ENCODE data around the gene SAMD1. TPM values are rescaled to one million over a fixed set of nuclear protein-coding genes. Genes with fewer than 3 reads are reported as not detected.

Gene SAMD1
- total RNA-seq, 1 experiment from 2014 or later = 47.1 TPM

DNA sequence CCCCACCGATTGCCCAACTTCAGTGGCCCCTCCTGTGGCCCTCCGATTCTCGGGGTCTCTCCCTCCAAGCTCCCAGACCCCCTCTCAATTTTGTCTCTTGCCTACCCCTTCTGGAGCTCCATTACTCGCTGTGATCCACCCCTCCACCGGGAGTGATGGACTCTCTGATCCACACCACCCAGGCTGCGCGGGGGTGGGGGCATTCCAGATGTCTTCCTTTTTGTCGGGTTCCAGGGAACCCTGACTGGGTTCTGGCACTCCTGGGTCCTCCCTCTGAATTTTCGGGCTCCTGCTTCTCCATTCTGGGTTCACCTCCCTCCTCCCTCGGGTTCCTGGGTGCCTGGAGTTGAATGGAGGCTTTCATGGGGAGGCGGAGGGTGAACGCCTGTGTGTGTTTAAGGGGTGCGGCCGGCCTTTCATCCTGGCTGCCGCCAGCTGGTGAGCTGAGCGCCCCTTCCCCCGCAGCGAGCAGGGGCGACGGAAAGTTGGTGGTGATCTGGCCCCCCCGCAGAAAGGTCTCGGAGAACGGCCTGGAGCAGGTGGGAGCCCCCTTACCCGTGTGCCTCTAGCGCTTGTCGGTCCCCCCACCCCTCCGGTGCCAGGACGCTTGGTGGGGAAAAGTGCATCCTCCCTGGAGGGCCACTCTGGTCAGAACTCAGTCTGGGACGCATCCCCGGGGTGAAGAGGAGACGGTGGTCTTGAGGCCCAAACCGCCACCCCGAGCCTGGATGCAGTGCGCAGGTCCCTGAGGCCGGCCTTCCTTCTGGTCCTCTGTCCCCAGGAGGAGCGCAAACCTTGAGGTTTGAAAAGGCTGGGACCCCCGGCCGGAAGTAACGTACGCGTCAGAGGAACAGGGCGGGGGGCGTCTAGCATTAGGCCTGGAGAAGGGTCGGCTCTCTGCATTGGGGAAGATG is 16.4 kb downstream of the SAMD1 start:
- Histone ChIP-seq H3K4me1 (no peaks in the 10 kb centered on the region), H3K36me3 (ENCODE audit: control insufficient read depth, insufficient read depth, low read length) (no peaks in the 10 kb centered on the region), H3K9me3 (no peaks in the 10 kb centered on the region), H3K4me3 (ENCODE audit: low read depth, low read length) (peak overlapping the region; percentile 84), H3K27me3 (replicated peaks; ENCODE audit: control insufficient read depth, insufficient read depth, low read length) (no peaks in the 10 kb centered on the region)
- Mint-ChIP-seq H3K4me3 (ENCODE audit: unreplicated experiment) (peak overlapping the region; percentile 100), H3K9me3 (ENCODE audit: unreplicated experiment) (no peaks in the 10 kb centered on the region), H3K27me3 (ENCODE audit: insufficient read depth, unreplicated experiment) (no peaks in the 10 kb centered on the region), H3K27ac (ENCODE audit: unreplicated experiment) (peak overlapping the region; percentile 97), H3K36me3 (ENCODE audit: insufficient read depth, unreplicated experiment) (peaks cover 12% of the 10 kb centered on the region), H3K4me1 (ENCODE audit: low read depth, unreplicated experiment) (no peaks in the 10 kb centered on the region)
- BruUV-seq (replicated peaks) = TSS peak; percentile 37
- intact Hi-C loops (cut with micrococcal nuclease; ENCODE audit: unreplicated experiment) = loop anchor here (5.0 to 10.0 kb wide), 2 partner anchors 63 to 99 kb away; partner anchors contain the start of gene ASF1B
- DNase-seq = peak in 1 of 2 experiments; percentile 33
- ChIA-PET CTCF (interaction anchor here (0.6 to 1.5 kb wide), 8 partner anchors 9 to 212 kb away, joined by 3 to 7 read pairs (median 3); partner anchors contain the start of gene ASF1B), POLR2A (interaction anchor here (0.8 kb wide), 1 partner anchor 62 kb away, joined by 5 read pairs; the partner anchor contains the start of gene ASF1B)
- TF ChIP-seq, protein P1, sequence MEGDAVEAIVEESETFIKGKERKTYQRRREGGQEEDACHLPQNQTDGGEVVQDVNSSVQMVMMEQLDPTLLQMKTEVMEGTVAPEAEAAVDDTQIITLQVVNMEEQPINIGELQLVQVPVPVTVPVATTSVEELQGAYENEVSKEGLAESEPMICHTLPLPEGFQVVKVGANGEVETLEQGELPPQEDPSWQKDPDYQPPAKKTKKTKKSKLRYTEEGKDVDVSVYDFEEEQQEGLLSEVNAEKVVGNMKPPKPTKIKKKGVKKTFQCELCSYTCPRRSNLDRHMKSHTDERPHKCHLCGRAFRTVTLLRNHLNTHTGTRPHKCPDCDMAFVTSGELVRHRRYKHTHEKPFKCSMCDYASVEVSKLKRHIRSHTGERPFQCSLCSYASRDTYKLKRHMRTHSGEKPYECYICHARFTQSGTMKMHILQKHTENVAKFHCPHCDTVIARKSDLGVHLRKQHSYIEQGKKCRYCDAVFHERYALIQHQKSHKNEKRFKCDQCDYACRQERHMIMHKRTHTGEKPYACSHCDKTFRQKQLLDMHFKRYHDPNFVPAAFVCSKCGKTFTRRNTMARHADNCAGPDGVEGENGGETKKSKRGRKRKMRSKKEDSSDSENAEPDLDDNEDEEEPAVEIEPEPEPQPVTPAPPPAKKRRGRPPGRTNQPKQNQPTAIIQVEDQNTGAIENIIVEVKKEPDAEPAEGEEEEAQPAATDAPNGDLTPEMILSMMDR (IDR thresholded peaks at IDR 0.05; ENCODE audit: insufficient read depth in 1 of 2, low read depth in 1 of 2, low read length in 1 of 2, severe bottlenecking in 1 of 2, unreplicated experiment in 1 of 2) = no peak

DNA sequence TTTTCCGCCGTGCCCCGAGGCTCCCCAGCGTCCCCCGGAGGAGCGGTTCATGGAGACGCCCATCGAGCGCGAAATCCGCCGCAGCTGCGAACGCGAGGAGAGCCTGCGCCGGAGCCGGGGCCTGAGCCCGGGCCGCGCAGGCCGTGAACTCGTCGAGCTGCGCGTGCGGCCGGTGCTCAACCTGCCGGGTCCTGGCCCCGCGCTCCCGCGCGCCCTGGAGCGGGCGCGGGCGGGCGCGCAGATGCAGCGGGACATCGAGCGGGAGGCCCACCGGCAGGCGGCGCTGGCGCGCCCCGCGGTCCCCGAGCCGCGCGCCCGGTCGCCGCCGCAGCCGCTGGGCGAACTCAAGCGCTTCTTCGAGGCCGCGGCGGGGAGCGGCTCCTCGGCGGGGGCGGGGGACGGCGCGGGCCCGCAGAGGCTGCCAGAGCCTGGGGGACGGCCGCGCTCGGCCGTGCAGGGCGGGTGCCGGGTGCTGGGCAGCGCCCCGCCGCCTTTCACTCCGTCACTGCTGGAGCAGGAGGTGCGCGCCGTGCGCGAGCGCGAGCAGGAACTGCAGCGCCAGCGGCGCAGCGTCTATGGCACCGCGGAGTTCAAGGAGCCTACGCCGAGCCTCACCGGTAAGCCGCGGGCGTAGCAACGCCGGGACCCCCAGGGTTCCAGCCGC is 17.2 kb downstream of the SAMD1 start:
- peak overlapping the region; percentile 100 for H3K4me3 Mint-ChIP-seq (ENCODE audit: unreplicated experiment)
- ChIA-PET POLR2A (interaction anchor here (0.8 kb wide), 1 partner anchor 63 kb away, joined by 5 read pairs; the partner anchor contains the start of gene ASF1B), CTCF (interaction anchor here (0.5 to 1.9 kb wide), 10 partner anchors 10 to 211 kb away, joined by 3 to 7 read pairs (median 3); partner anchors contain the start of genes ASF1B and IL27RA)
- peak; percentile 54 to 85 for DNase-seq
- TF ChIP-seq, protein P1 (IDR thresholded peaks at IDR 0.05; ENCODE audit: insufficient read depth in 1 of 2, low read depth in 1 of 2, low read length in 1 of 2, severe bottlenecking in 1 of 2, unreplicated experiment in 1 of 2) = peak in 1 of 2 experiments; percentile 36
- Histone ChIP-seq H3K36me3 (ENCODE audit: control insufficient read depth, insufficient read depth, low read length) (no peaks in the 10 kb centered on the region), H3K9me3 (no peaks in the 10 kb centered on the region), H3K4me3 (ENCODE audit: low read depth, low read length) (peak overlapping the region; percentile 84), H3K4me1 (no peaks in the 10 kb centered on the region), H3K27me3 (replicated peaks; ENCODE audit: control insufficient read depth, insufficient read depth, low read length) (no peaks in the 10 kb centered on the region)
- H3K27ac Mint-ChIP-seq (ENCODE audit: unreplicated experiment) = peak overlapping the region; percentile 97
- intact Hi-C loops (cut with micrococcal nuclease; ENCODE audit: unreplicated experiment) = loop anchor here (5.0 to 10.0 kb wide), 2 partner anchors 64 to 99 kb away; partner anchors contain the start of gene ASF1B
- H3K9me3 Mint-ChIP-seq (ENCODE audit: unreplicated experiment) = no peaks in the 10 kb centered on the region
- H3K27me3 Mint-ChIP-seq (ENCODE audit: insufficient read depth, unreplicated experiment) = no peaks in the 10 kb centered on the region
- no peaks in the 10 kb centered on the region for H3K4me1 Mint-ChIP-seq (ENCODE audit: low read depth, unreplicated experiment)
- no TSS peak for BruUV-seq (replicated peaks)
- peaks cover 12% of the 10 kb centered on the region for H3K36me3 Mint-ChIP-seq (ENCODE audit: insufficient read depth, unreplicated experiment)
